Hippocampal formation (tissue), 2 donors: ENCODE data around the gene BUB3.

Experiments used
- DNase-seq, 2 donors: peaks; one replicate each; lab custom pipeline; 2025; lab: John Stamatoyannopoulos, UW

The BUB3 gene

GRCh38 chr10:123141791-123142700 is 12.2 kb upstream of the BUB3 start:
- no peak for DNase-seq

GRCh38 chr10:123142701-123143161 is 11.5 kb upstream of the BUB3 start:
- DNase-seq, result no peak

- DNase-seq, result no peak
Observed at GRCh38 chr10:123143162-123143824, 10.9 kb upstream of the BUB3 start.

GRCh38 chr10:123143825-123144168 is 10.4 kb upstream of the BUB3 start:
- DNase-seq, result no peak

GRCh38 chr10:123144697-123145541 is 9.3 kb upstream of the BUB3 start:
- DNase-seq, result no peak

- DNase-seq, result no peak
Observed at GRCh38 chr10:123145542-123146012, 8.6 kb upstream of the BUB3 start.

GRCh38 chr10:123146013-123146893 is 7.9 kb upstream of the BUB3 start:
- no peak for DNase-seq

- DNase-seq, result no peak
Observed at GRCh38 chr10:123146894-123147634, 7.1 kb upstream of the BUB3 start.

GRCh38 chr10:123147635-123148413 is 6.4 kb upstream of the BUB3 start, which contains the start of gene HMX2:
TSS of gene HMX2 (plus strand) at chr10:123148136. CDS start at chr10:123148379, 243 bp downstream.
- no peak for DNase-seq

- DNase-seq, result no peak
Observed at GRCh38 chr10:123148414-123149161, 5.6 kb upstream of the BUB3 start.

GRCh38 chr10:123149162-123149567 is 5.0 kb upstream of the BUB3 start:
- no peak for DNase-seq

- no peak for DNase-seq
Observed at GRCh38 chr10:123149568-123150270, 4.5 kb upstream of the BUB3 start.

- DNase-seq, result no peak
Observed at GRCh38 chr10:123150271-123150985, 3.8 kb upstream of the BUB3 start.

- no peak for DNase-seq
Observed at GRCh38 chr10:123150986-123151736, 3.0 kb upstream of the BUB3 start.

- DNase-seq, result no peak
Observed at GRCh38 chr10:123151737-123152135, 2.5 kb upstream of the BUB3 start.

GRCh38 chr10:123153486-123154091 is 613 bp upstream of the BUB3 start:
- DNase-seq, result no peak
